Liver (tissue), 9 donors: Measurements from ENCODE around the gene DIP2C. TPM values are rescaled to one million over a fixed set of nuclear protein-coding genes. Genes with fewer than 3 reads are reported as not detected.

Source experiments
- DNase-seq: peaks from one replicate; pipeline ENCODE4 v3.0.0-alpha.2; 2017; ENCODE audit warnings: low spot score
- H3K27ac ChIP-seq, 2 donors: one replicate each; pipeline ENCODE4 v1.7.0; 2013; ENCODE audit warnings: inconsistent platforms in 2 of 2, low read length in 2 of 2, control low read depth in 1 of 2, low read depth in 1 of 2, mild to moderate bottlenecking in 1 of 2
- H3K27me3 ChIP-seq, 4 donors: one replicate each; pipeline versions ENCODE4 v1.6.1 to v1.7.0; 2013; ENCODE audit warnings: low read length in 3 of 4, inconsistent platforms in 1 of 4, mild to moderate bottlenecking in 1 of 4, moderate library complexity in 1 of 4; ENCODE audit not compliant: control insufficient read depth in 4 of 4, insufficient read depth in 4 of 4
- H3K36me3 ChIP-seq, 4 donors: one replicate each; pipeline versions ENCODE4 v1.6.1 to v1.7.0; 2013; ENCODE audit warnings: low read length in 3 of 4, mild to moderate bottlenecking in 3 of 4, low read depth in 1 of 4, moderate library complexity in 1 of 4; ENCODE audit not compliant: control insufficient read depth in 4 of 4, insufficient read depth in 3 of 4
- H3K4me1 ChIP-seq, 4 donors: one replicate each; pipeline versions ENCODE4 v1.6.1 to v1.7.0; 2013; ENCODE audit warnings: low read length in 3 of 4, mild to moderate bottlenecking in 3 of 4, moderate library complexity in 1 of 4; ENCODE audit not compliant: control insufficient read depth in 4 of 4, insufficient read depth in 4 of 4
- H3K4me3 ChIP-seq, 3 donors: one replicate each; pipeline versions ENCODE4 v1.6.1 to v1.7.0; 2013; ENCODE audit warnings: low read length in 3 of 3, control low read depth in 1 of 3, low read depth in 1 of 3, mild to moderate bottlenecking in 1 of 3
- H3K9ac ChIP-seq, 2 donors: one replicate each; pipeline ENCODE4 v1.7.0; 2013; ENCODE audit warnings: low read length in 2 of 2, mild to moderate bottlenecking in 2 of 2, moderate library complexity in 2 of 2, control low read depth in 1 of 2, low read depth in 1 of 2
- H3K9me3 ChIP-seq, 4 donors: one replicate each; pipeline versions ENCODE4 v1.6.1 to v1.7.0; 2013; ENCODE audit warnings: low read length in 3 of 4; ENCODE audit not compliant: control insufficient read depth in 4 of 4
- FOXA1 ChIP-seq: IDR thresholded peaks from 2 replicates; pipeline ENCODE4 v1.6.1; 2016; ENCODE audit warnings: antibody characterized with exemption
- GABPA ChIP-seq, 2 donors: IDR thresholded peaks in 1 of 2; conservative IDR thresholded peaks in 1 of 2; 2 replicates each; pipeline ENCODE4 v1.6.1; 2016; ENCODE audit warnings: antibody characterized with exemption in 2 of 2, mild to moderate bottlenecking in 1 of 2, moderate library complexity in 1 of 2
- HNF4A ChIP-seq, 2 donors: conservative IDR thresholded peaks; 2 replicates each; pipeline ENCODE4 v1.6.1; 2016; ENCODE audit warnings: antibody characterized with exemption in 2 of 2, mild to moderate bottlenecking in 2 of 2
- JUND ChIP-seq, 2 donors: IDR thresholded peaks; 2 replicates each; pipeline ENCODE4 v1.6.1; 2016; ENCODE audit warnings: antibody characterized with exemption in 2 of 2
- MAX ChIP-seq: IDR thresholded peaks from 2 replicates; pipeline ENCODE4 v1.6.1; 2016; ENCODE audit warnings: antibody characterized with exemption
- NR2F2 ChIP-seq: IDR thresholded peaks from 2 replicates; pipeline ENCODE4 v1.6.1; 2016; ENCODE audit warnings: antibody characterized with exemption
- RAD21 ChIP-seq, 2 donors: IDR thresholded peaks; 2 replicates each; pipeline ENCODE4 v1.6.1; 2016; ENCODE audit warnings: antibody characterized with exemption in 2 of 2, mild to moderate bottlenecking in 2 of 2
- RXRA ChIP-seq, 2 donors: IDR thresholded peaks; 2 replicates each; pipeline ENCODE4 v1.6.1; 2017 to 2018; ENCODE audit warnings: antibody characterized with exemption in 2 of 2, mild to moderate bottlenecking in 1 of 2
- TAF1 ChIP-seq: conservative IDR thresholded peaks from 2 replicates; pipeline ENCODE4 v1.6.1; 2016; ENCODE audit warnings: antibody characterized with exemption, mild to moderate bottlenecking
- ZBTB33 ChIP-seq: IDR thresholded peaks from 2 replicates; pipeline ENCODE4 v1.6.1; 2016; ENCODE audit warnings: antibody characterized with exemption
- WGBS: extraction: QIAGEN DNeasy Blood & Tissue Kit; methylation state at CpG from one replicate; pipeline ENCODE4 v1.1.7; 2013; 5-methylcytosine and 5-hydroxymethylcytosine counted together
- polyA plus RNA-seq, 2 donors: library from polyadenylated mRNA; stranded (reverse) in 1 of 2; unstranded in 1 of 2; fragments of 200-250 nt in 1 of 2; fragments of >200 nt in 1 of 2; fragmentation: Nextera tagmentation in 1 of 2; extraction: Ambion mirVana in 1 of 2; gene quantifications; one replicate each; pipeline versions ENCODE4 v1.2.1 to v1.2.3, GENCODE V29; 2013 to 2015
- total RNA-seq, 2 donors: library from RNA; depleted of rRNA; stranded (reverse); fragments of >200 nt; gene quantifications; one replicate each; pipeline ENCODE4 v1.2.3, GENCODE V29; 2014
- TF ChIP-seq, protein P1 (sequence below): IDR thresholded peaks from 2 replicates; pipeline ENCODE4 v1.6.1; 2016; ENCODE audit warnings: antibody characterized with exemption, mild to moderate bottlenecking
- donor health status: healthy.
- donor health status: healthy.
- donor health status: healthy.
- donor health status: healthy.
- donor health status: healthy.

The DIP2C gene
- total and polyA plus RNA-seq, 4 donors = 4.2 to 12.2 (median 5.7) TPM

GRCh38 chr10:361203-362081 is 328.0 kb downstream of the DIP2C start:
- 65% methylated on average over 23 of the region's 23 CpGs for WGBS
- TF ChIP-seq RXRA (IDR thresholded peaks at IDR 0.05) = peak in 1 of 2 donors; percentile 36
- no peak for TF ChIP-seq GABPA (IDR thresholded peaks at IDR 0.05 in 1 of 2, conservative IDR thresholded peaks at IDR 0.05 in 1 of 2)
- DNase-seq = no peak
- peaks cover 5 to 33% (median 14%) of the 10 kb centered on the region in 4 donors for H3K36me3 ChIP-seq
- H3K9me3 ChIP-seq = no peaks in the 10 kb centered on the region
- no peak overlapping the region for H3K4me3 ChIP-seq
- H3K27ac ChIP-seq = no peak overlapping the region
- peaks cover 0 to 16% (median 13%) of the 10 kb centered on the region in 4 donors for H3K4me1 ChIP-seq
- H3K9ac ChIP-seq = no peak overlapping the region
- H3K27me3 ChIP-seq = no peaks in the 10 kb centered on the region

- no peak overlapping the region for H3K9ac ChIP-seq
These were observed 328.8 kb downstream of the DIP2C start for GRCh38 chr10:360653-361052.

More at GRCh38 chr10:360653-361052, 328.8 kb downstream of the DIP2C start:
- H3K4me1 ChIP-seq = peaks cover 0 to 16% (median 13%) of the 10 kb centered on the region in 4 donors
- WGBS = 50% methylated on average over 6 of the region's 6 CpGs
- no peak for DNase-seq
- H3K9me3 ChIP-seq = no peaks in the 10 kb centered on the region
- H3K4me3 ChIP-seq = no peak overlapping the region
- no peaks in the 10 kb centered on the region for H3K27me3 ChIP-seq
- peaks cover 6 to 30% (median 15%) of the 10 kb centered on the region in 4 donors for H3K36me3 ChIP-seq
- TF ChIP-seq GABPA (IDR thresholded peaks at IDR 0.05 in 1 of 2, conservative IDR thresholded peaks at IDR 0.05 in 1 of 2) (no peak), RAD21 (IDR thresholded peaks at IDR 0.05) (no peak), JUND (IDR thresholded peaks at IDR 0.05) (no peak), FOXA1 (no peak), ZBTB33 (no peak), MAX (no peak), HNF4A (conservative IDR thresholded peaks at IDR 0.05) (no peak), TAF1 (no peak), NR2F2 (no peak)
- TF ChIP-seq, protein P1, sequence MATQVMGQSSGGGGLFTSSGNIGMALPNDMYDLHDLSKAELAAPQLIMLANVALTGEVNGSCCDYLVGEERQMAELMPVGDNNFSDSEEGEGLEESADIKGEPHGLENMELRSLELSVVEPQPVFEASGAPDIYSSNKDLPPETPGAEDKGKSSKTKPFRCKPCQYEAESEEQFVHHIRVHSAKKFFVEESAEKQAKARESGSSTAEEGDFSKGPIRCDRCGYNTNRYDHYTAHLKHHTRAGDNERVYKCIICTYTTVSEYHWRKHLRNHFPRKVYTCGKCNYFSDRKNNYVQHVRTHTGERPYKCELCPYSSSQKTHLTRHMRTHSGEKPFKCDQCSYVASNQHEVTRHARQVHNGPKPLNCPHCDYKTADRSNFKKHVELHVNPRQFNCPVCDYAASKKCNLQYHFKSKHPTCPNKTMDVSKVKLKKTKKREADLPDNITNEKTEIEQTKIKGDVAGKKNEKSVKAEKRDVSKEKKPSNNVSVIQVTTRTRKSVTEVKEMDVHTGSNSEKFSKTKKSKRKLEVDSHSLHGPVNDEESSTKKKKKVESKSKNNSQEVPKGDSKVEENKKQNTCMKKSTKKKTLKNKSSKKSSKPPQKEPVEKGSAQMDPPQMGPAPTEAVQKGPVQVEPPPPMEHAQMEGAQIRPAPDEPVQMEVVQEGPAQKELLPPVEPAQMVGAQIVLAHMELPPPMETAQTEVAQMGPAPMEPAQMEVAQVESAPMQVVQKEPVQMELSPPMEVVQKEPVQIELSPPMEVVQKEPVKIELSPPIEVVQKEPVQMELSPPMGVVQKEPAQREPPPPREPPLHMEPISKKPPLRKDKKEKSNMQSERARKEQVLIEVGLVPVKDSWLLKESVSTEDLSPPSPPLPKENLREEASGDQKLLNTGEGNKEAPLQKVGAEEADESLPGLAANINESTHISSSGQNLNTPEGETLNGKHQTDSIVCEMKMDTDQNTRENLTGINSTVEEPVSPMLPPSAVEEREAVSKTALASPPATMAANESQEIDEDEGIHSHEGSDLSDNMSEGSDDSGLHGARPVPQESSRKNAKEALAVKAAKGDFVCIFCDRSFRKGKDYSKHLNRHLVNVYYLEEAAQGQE = no peak
- H3K27ac ChIP-seq = no peak overlapping the region
